ENCODE measurements around the gene ZNF416.

DNA sequence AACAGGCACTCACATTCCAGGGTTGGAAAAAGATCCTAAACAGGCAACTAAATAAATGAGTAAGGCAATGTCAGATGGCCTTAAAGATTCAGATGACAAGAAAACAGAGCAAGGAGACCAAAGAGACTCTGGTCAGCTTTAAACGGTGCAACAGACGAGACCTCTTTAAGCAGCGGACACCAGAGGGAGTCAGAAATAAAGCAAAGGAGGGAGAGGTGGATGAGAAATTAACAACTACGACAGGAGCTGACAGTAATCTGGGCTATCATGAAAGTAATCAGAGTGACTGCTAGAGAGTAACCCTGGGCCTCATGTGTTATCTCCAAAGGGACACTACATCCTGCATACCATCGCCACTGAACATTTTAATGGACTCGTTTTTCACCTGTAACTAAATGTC is 20.2 kb downstream of the ZNF416 start:
- TF ChIP-seq POLR2AphosphoS5 (IDR thresholded peaks at IDR 0.05; ENCODE audit: low read depth, low read length), result no peak
- TF ChIP-seq POLR2A (IDR thresholded peaks at IDR 0.05; ENCODE audit: low read depth, low read length), result no peak
- no peak for TF ChIP-seq SPI1 (IDR thresholded peaks at IDR 0.05; ENCODE audit: low read depth, low read length)
- no peak for TF ChIP-seq TAF1 (IDR thresholded peaks at IDR 0.05; ENCODE audit: low read depth, low read length)
- TF ChIP-seq POU2F2 (IDR thresholded peaks at IDR 0.05; ENCODE audit: low read depth, low read length), result no peak
